Measurements from ENCODE around the gene ZFP62. TPM values are rescaled to one million over a fixed set of nuclear protein-coding genes. Genes with fewer than 3 reads are reported as not detected.

Gene ZFP62
- total and polyA plus RNA-seq, 9 donors, result 22.7 to 47.8 (median 33.8) TPM

- TF ChIP-seq CTCF (IDR thresholded peaks at IDR 0.05) (no peak), EP300 (IDR thresholded peaks at IDR 0.05) (no peak)
- H3K36me3 ChIP-seq, result peaks cover 6% of the 10 kb centered on the region
- no peak overlapping the region for H3K4me3 ChIP-seq
- DNase-seq, result no peak
- no peak overlapping the region for H3K27ac ChIP-seq
- intact Hi-C loops (cut with DNase I), result no loop called here
- 90 to 95% (median 91%) methylated on average over 4 of the region's 4 CpGs for WGBS, 3 donors
- peaks cover 2 to 28% of the 10 kb centered on the region in 2 donors for H3K9me3 ChIP-seq
- no peaks in the 10 kb centered on the region for H3K27me3 ChIP-seq
- no peaks in the 10 kb centered on the region for H3K4me1 ChIP-seq (ENCODE audit: insufficient read depth)
Observed at GRCh38 chr5:180852495-180852894, 8.6 kb downstream of the ZFP62 start.

- Histone ChIP-seq H3K4me3 (no peak overlapping the region), H3K4me1 (ENCODE audit: insufficient read depth) (no peaks in the 10 kb centered on the region), H3K36me3 (peaks cover 6% of the 10 kb centered on the region), H3K27me3 (no peaks in the 10 kb centered on the region), H3K9me3 (peaks cover 2 to 28% of the 10 kb centered on the region in 2 donors), H3K27ac (no peak overlapping the region)
- no peak for TF ChIP-seq CTCF (IDR thresholded peaks at IDR 0.05)
- TF ChIP-seq POLR2A (IDR thresholded peaks at IDR 0.05), result no peak
- TF ChIP-seq EP300 (IDR thresholded peaks at IDR 0.05), result no peak
- 96 to 99% (median 97%) methylated on average over 10 of the region's 10 CpGs for WGBS, 3 donors
- DNase-seq, result no peak
- intact Hi-C loops (cut with DNase I), result no loop called here
Observed at GRCh38 chr5:180850434-180851078, 10.5 kb downstream of the ZFP62 start.

- H3K9me3 ChIP-seq, result peaks cover 2 to 28% of the 10 kb centered on the region in 2 donors
- H3K4me3 ChIP-seq, result no peak overlapping the region
- no peaks in the 10 kb centered on the region for H3K4me1 ChIP-seq (ENCODE audit: insufficient read depth)
- intact Hi-C loops (cut with DNase I), result no loop called here
- no peak overlapping the region for H3K27ac ChIP-seq
- no peaks in the 10 kb centered on the region for H3K27me3 ChIP-seq
- no peak for TF ChIP-seq POLR2A (IDR thresholded peaks at IDR 0.05)
- TF ChIP-seq EP300 (IDR thresholded peaks at IDR 0.05), result no peak
- TF ChIP-seq CTCF (IDR thresholded peaks at IDR 0.05), result no peak
- DNase-seq, result no peak
- peaks cover 6% of the 10 kb centered on the region for H3K36me3 ChIP-seq
- 96 to 99% (median 97%) methylated on average over 4 of the region's 4 CpGs for WGBS, 3 donors
Observed at GRCh38 chr5:180849827-180850226, 11.2 kb downstream of the ZFP62 start.

GRCh38 chr5:180848878-180849277 lies 12.2 kb downstream of the ZFP62 start:
- intact Hi-C loops (cut with DNase I), result no loop called here
- peaks cover 6% of the 10 kb centered on the region for H3K36me3 ChIP-seq
- TF ChIP-seq CTCF (IDR thresholded peaks at IDR 0.05) (no peak), POLR2A (IDR thresholded peaks at IDR 0.05) (no peak), EP300 (IDR thresholded peaks at IDR 0.05) (no peak)
- no peaks in the 10 kb centered on the region for H3K4me1 ChIP-seq (ENCODE audit: insufficient read depth)
- DNase-seq, result no peak
- H3K27ac ChIP-seq, result no peak overlapping the region
- H3K27me3 ChIP-seq, result no peaks in the 10 kb centered on the region
- WGBS, 3 donors, result 94 to 98% (median 95%) methylated on average over 1 of the region's 1 CpG
- H3K9me3 ChIP-seq, result peaks cover 2 to 28% of the 10 kb centered on the region in 2 donors
- H3K4me3 ChIP-seq, result no peak overlapping the region

Data from ovary (tissue), 9 donors.